ENCODE results near the gene TBC1D2B. TPM values are rescaled to one million over a fixed set of nuclear protein-coding genes. Genes with fewer than 3 reads are reported as not detected.
A peak's percentile ranks its signal among the peaks of the same experiment; 100 is the strongest.

The TBC1D2B gene
- total and polyA plus RNA-seq, 4 donors = 8.4 to 119 (median 22.0) TPM

- Histone ChIP-seq H3K9me3 (ENCODE audit: control insufficient read depth in 4 of 4, low read length in 3 of 4) (no peaks in the 10 kb centered on the region), H3K9ac (ENCODE audit: low read depth in 1 of 2, low read length in 2 of 2) (no peak overlapping the region), H3K27ac (ENCODE audit: low read depth in 1 of 2, low read length in 2 of 2) (peak overlapping the region; percentile 51 to 61), H3K36me3 (ENCODE audit: control insufficient read depth in 4 of 4, insufficient read depth in 3 of 4, low read depth in 1 of 4, low read length in 3 of 4) (peaks cover 0 to 9% (median under 1%) of the 10 kb centered on the region in 4 donors), H3K27me3 (ENCODE audit: control insufficient read depth in 4 of 4, insufficient read depth in 4 of 4, low read length in 3 of 4) (no peaks in the 10 kb centered on the region), H3K4me3 (ENCODE audit: low read depth in 1 of 3, low read length in 3 of 3) (no peak overlapping the region), H3K4me1 (ENCODE audit: control insufficient read depth in 4 of 4, insufficient read depth in 4 of 4, low read length in 3 of 4) (peaks cover 10 to 49% (median 36%) of the 10 kb centered on the region in 4 donors)
- no peak for DNase-seq (ENCODE audit: low spot score)
- WGBS = 49% methylated on average over 6 of the region's 6 CpGs
- TF ChIP-seq HNF4A (conservative IDR thresholded peaks at IDR 0.05) = peak; percentile 62 to 65
- TF ChIP-seq RXRA (IDR thresholded peaks at IDR 0.05) = peak; percentile 37 to 54
- TF ChIP-seq RAD21 (IDR thresholded peaks at IDR 0.05) = peak in 1 of 2 donors; percentile 36
- no peak for TF ChIP-seq TAF1 (conservative IDR thresholded peaks at IDR 0.05)
- TF ChIP-seq, protein P1, sequence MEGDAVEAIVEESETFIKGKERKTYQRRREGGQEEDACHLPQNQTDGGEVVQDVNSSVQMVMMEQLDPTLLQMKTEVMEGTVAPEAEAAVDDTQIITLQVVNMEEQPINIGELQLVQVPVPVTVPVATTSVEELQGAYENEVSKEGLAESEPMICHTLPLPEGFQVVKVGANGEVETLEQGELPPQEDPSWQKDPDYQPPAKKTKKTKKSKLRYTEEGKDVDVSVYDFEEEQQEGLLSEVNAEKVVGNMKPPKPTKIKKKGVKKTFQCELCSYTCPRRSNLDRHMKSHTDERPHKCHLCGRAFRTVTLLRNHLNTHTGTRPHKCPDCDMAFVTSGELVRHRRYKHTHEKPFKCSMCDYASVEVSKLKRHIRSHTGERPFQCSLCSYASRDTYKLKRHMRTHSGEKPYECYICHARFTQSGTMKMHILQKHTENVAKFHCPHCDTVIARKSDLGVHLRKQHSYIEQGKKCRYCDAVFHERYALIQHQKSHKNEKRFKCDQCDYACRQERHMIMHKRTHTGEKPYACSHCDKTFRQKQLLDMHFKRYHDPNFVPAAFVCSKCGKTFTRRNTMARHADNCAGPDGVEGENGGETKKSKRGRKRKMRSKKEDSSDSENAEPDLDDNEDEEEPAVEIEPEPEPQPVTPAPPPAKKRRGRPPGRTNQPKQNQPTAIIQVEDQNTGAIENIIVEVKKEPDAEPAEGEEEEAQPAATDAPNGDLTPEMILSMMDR (IDR thresholded peaks at IDR 0.05; ENCODE audit: low read depth, low read length, missing input control) = no peak
- TF ChIP-seq ZBTB33 (IDR thresholded peaks at IDR 0.05) = no peak
- no peak for TF ChIP-seq MAX (IDR thresholded peaks at IDR 0.05)
- no peak for TF ChIP-seq GABPA (IDR thresholded peaks at IDR 0.05 in 1 of 2, conservative IDR thresholded peaks at IDR 0.05 in 1 of 2)
- TF ChIP-seq SP1 (IDR thresholded peaks at IDR 0.05) = peak; percentile 59
- peak; percentile 21 for TF ChIP-seq HNF4G (IDR thresholded peaks at IDR 0.05)
- no peak for TF ChIP-seq EGR1 (IDR thresholded peaks at IDR 0.05; ENCODE audit: low read depth in 2 of 2)
Measured at GRCh38 chr15:78035861-78036476, 41.5 kb downstream of the TBC1D2B start.

GRCh38 chr15:78035321-78035751, 42.2 kb downstream of the TBC1D2B start:
- TF ChIP-seq JUND (IDR thresholded peaks at IDR 0.05) = peak in 1 of 2 donors; percentile 17
- no peak for TF ChIP-seq ZBTB33 (IDR thresholded peaks at IDR 0.05)
- no peak for TF ChIP-seq YY1 (IDR thresholded peaks at IDR 0.05)
- TF ChIP-seq SP1 (IDR thresholded peaks at IDR 0.05) = no peak
- no peak for TF ChIP-seq MAX (IDR thresholded peaks at IDR 0.05)
- TF ChIP-seq NR2F2 (IDR thresholded peaks at IDR 0.05) = peak; percentile 51
- TF ChIP-seq, protein P2, sequence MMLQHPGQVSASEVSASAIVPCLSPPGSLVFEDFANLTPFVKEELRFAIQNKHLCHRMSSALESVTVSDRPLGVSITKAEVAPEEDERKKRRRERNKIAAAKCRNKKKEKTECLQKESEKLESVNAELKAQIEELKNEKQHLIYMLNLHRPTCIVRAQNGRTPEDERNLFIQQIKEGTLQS (IDR thresholded peaks at IDR 0.05) = no peak
- no peak for TF ChIP-seq HNF4A (conservative IDR thresholded peaks at IDR 0.05)
- TF ChIP-seq, protein P3, sequence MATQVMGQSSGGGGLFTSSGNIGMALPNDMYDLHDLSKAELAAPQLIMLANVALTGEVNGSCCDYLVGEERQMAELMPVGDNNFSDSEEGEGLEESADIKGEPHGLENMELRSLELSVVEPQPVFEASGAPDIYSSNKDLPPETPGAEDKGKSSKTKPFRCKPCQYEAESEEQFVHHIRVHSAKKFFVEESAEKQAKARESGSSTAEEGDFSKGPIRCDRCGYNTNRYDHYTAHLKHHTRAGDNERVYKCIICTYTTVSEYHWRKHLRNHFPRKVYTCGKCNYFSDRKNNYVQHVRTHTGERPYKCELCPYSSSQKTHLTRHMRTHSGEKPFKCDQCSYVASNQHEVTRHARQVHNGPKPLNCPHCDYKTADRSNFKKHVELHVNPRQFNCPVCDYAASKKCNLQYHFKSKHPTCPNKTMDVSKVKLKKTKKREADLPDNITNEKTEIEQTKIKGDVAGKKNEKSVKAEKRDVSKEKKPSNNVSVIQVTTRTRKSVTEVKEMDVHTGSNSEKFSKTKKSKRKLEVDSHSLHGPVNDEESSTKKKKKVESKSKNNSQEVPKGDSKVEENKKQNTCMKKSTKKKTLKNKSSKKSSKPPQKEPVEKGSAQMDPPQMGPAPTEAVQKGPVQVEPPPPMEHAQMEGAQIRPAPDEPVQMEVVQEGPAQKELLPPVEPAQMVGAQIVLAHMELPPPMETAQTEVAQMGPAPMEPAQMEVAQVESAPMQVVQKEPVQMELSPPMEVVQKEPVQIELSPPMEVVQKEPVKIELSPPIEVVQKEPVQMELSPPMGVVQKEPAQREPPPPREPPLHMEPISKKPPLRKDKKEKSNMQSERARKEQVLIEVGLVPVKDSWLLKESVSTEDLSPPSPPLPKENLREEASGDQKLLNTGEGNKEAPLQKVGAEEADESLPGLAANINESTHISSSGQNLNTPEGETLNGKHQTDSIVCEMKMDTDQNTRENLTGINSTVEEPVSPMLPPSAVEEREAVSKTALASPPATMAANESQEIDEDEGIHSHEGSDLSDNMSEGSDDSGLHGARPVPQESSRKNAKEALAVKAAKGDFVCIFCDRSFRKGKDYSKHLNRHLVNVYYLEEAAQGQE (IDR thresholded peaks at IDR 0.05) = peak; percentile 11
- no peak for TF ChIP-seq TAF1 (conservative IDR thresholded peaks at IDR 0.05)
- peak in 1 of 2 donors; percentile 21 for TF ChIP-seq RAD21 (IDR thresholded peaks at IDR 0.05)
- no peaks in the 10 kb centered on the region for H3K27me3 ChIP-seq (ENCODE audit: control insufficient read depth in 4 of 4, insufficient read depth in 4 of 4, low read length in 3 of 4)
- 38% methylated on average over 4 of the region's 4 CpGs for WGBS
- peak overlapping the region; percentile 51 to 61 for H3K27ac ChIP-seq (ENCODE audit: low read depth in 1 of 2, low read length in 2 of 2)
- H3K4me1 ChIP-seq (ENCODE audit: control insufficient read depth in 4 of 4, insufficient read depth in 4 of 4, low read length in 3 of 4) = peaks cover 10 to 49% (median 36%) of the 10 kb centered on the region in 4 donors
- H3K9me3 ChIP-seq (ENCODE audit: control insufficient read depth in 4 of 4, low read length in 3 of 4) = no peaks in the 10 kb centered on the region
- peaks cover 0 to 9% (median under 1%) of the 10 kb centered on the region in 4 donors for H3K36me3 ChIP-seq (ENCODE audit: control insufficient read depth in 4 of 4, insufficient read depth in 3 of 4, low read depth in 1 of 4, low read length in 3 of 4)
- no peak for DNase-seq (ENCODE audit: low spot score)
- peak overlapping the region; percentile 10 to 62 for H3K9ac ChIP-seq (ENCODE audit: low read depth in 1 of 2, low read length in 2 of 2)
- no peak overlapping the region for H3K4me3 ChIP-seq (ENCODE audit: low read depth in 1 of 3, low read length in 3 of 3)

All from liver (tissue), 9 donors.